Psoas muscle (tissue), 8 donors: ENCODE results near the gene ADSS1. TPM values are rescaled to one million over a fixed set of nuclear protein-coding genes. Genes with fewer than 3 reads are reported as not detected.
A peak's percentile ranks its signal among the peaks of the same experiment; 100 is the strongest.

ENCODE experiments used
- ATAC-seq, 4 donors: fragments of 200-7000 bp; cut with Tn5 transposase; one replicate each; pipeline ENCODE4 v1.9.1; 2020; ENCODE audit warnings: moderate library complexity in 3 of 4, mild to moderate bottlenecking in 2 of 4
- DNase-seq, 2 donors: peaks; one replicate each; pipeline ENCODE4 v3.0.0-alpha.2; 2020
- H3K27ac ChIP-seq: fragments of 200-600 bp; one replicate; pipeline ENCODE4 v1.8.0; 2022
- H3K27me3 ChIP-seq, 3 donors: fragments of 200-600 bp in 1 of 3; one replicate each; pipeline versions ENCODE4 v1.6.1 to v1.8.0; 2013 to 2022; ENCODE audit warnings: low read length in 2 of 3, mild to moderate bottlenecking in 2 of 3, moderate library complexity in 1 of 3; ENCODE audit not compliant: insufficient read depth in 3 of 3
- H3K36me3 ChIP-seq, 2 donors: fragments of 200-600 bp in 1 of 2; one replicate each; pipeline versions ENCODE4 v1.6.1 to v1.8.0; 2013 to 2022; ENCODE audit warnings: low read depth in 1 of 2, mild to moderate bottlenecking in 1 of 2, moderate library complexity in 1 of 2; ENCODE audit not compliant: insufficient read depth in 1 of 2
- H3K4me1 ChIP-seq: fragments of 200-600 bp; one replicate; pipeline ENCODE4 v1.8.0; 2022
- H3K4me3 ChIP-seq: fragments of 200-600 bp; one replicate; pipeline ENCODE4 v1.8.0; 2022; ENCODE audit warnings: mild to moderate bottlenecking
- H3K9me3 ChIP-seq: fragments of 200-600 bp; one replicate; pipeline ENCODE4 v1.8.0; 2022
- WGBS, 3 donors: extraction: QIAGEN DNeasy Blood & Tissue Kit; methylation state at CpG; one replicate each; pipeline versions ENCODE4 v1.1.6 to v1.1.7; 2013; 5-methylcytosine and 5-hydroxymethylcytosine counted together
- intact Hi-C, 2 donors: fragments of 100-400 bp; cut with DNase I; formaldehyde crosslinking; loops; one replicate each; pipeline versions ENCODE4 v1.11.0 to v1.14.2; 2022
- polyA plus RNA-seq, 3 donors: library from polyadenylated mRNA; stranded (reverse); fragments of 200-250 nt; gene quantifications; one replicate each; pipeline ENCODE4 v1.2.3, GENCODE V29; 2013
- total RNA-seq, 4 donors: library from RNA; stranded (reverse); fragmentation: NEBNext Ultra II Directional in 2 of 4; extraction: Animal tissue kit (Norgen Biotek cat#: 25700) in 2 of 4; gene quantifications; one replicate each; pipeline versions ENCODE4 v1.2.1 to v1.2.4, GENCODE V29; 2021 to 2023
- TF ChIP-seq, protein P1 (sequence below): fragments of 200-600 bp; IDR thresholded peaks from one replicate; pipeline ENCODE4 v1.8.0; 2022; ENCODE audit warnings: antibody characterized with exemption
- donor health status: healthy with polysubstance abuse.
- donor health status: DM: no; HTN: no; CAD: no; lungs with moderate emphysema.
- donor health status: Bipolar disorder and iron deficiency.
- donor health status: healthy.
- donor health status: DM: yes; HTN: yes; CAD: no.
- donor health status: DM: no; HTN: no; CAD: no.
- donor health status: DM: no; HTN: no; CAD: no.
- donor health status: DM: yes; HTN: yes; CAD: no.

Gene ADSS1
- total and polyA plus RNA-seq, 7 donors = 187 to 394 (median 300) TPM

DNA sequence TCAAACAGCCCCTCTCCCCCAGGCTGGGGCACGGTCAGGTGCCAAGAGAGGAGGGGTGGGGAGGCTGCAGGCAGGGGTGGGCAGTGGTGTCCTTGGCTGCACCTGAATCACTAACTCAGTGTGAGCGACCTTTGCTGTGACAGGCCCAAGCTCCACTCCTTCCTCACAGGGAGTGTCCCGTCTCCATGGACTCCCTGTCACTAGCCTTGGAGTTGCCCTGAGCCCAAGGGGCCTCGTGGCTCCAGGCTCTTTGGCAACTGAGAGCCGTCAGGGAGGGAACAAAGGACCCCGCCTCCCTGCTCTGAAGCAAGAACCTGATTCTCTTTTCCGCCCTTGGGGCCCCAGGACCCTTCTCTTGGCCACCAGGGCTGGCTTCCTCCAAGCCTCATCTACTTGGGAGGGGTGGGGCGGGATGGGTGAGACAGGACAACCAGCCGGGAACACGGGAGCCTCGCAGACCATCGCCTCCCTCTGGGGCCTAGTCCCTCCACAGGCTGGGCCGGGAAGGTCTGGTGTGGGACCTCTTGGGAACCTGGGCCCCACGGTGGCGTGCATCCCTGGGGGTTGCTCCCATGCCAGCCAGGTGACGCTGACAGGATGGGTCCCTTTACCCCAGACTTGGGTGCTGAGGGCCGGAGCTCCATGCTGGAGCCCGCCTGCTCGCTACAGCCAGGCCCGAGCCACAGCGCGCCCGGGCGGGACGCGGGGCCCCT, 935 bp upstream of the ADSS1 start:
- ATAC-seq (no peak), DNase-seq (no peak)
- Histone ChIP-seq H3K4me1 (peaks cover 61% of the 10 kb centered on the region), H3K27ac (peak overlapping the region; percentile 83), H3K9me3 (no peaks in the 10 kb centered on the region), H3K36me3 (peaks cover 0 to 8% of the 10 kb centered on the region in 2 donors), H3K4me3 (peak overlapping the region; percentile 82), H3K27me3 (no peaks in the 10 kb centered on the region)
- intact Hi-C loops = no loop called here
- TF ChIP-seq, protein P1, sequence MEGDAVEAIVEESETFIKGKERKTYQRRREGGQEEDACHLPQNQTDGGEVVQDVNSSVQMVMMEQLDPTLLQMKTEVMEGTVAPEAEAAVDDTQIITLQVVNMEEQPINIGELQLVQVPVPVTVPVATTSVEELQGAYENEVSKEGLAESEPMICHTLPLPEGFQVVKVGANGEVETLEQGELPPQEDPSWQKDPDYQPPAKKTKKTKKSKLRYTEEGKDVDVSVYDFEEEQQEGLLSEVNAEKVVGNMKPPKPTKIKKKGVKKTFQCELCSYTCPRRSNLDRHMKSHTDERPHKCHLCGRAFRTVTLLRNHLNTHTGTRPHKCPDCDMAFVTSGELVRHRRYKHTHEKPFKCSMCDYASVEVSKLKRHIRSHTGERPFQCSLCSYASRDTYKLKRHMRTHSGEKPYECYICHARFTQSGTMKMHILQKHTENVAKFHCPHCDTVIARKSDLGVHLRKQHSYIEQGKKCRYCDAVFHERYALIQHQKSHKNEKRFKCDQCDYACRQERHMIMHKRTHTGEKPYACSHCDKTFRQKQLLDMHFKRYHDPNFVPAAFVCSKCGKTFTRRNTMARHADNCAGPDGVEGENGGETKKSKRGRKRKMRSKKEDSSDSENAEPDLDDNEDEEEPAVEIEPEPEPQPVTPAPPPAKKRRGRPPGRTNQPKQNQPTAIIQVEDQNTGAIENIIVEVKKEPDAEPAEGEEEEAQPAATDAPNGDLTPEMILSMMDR = no peak
- 43 to 51% (median 48%) methylated on average over 23 to 26 of the region's 26 CpGs for WGBS, 3 donors

GRCh38 chr14:104724407-104724980, 465 bp downstream of the ADSS1 start:
- Histone ChIP-seq H3K27ac (peak overlapping the region; percentile 83), H3K9me3 (no peaks in the 10 kb centered on the region), H3K36me3 (peaks cover 0 to 6% of the 10 kb centered on the region in 2 donors), H3K4me1 (peaks cover 51% of the 10 kb centered on the region), H3K27me3 (no peaks in the 10 kb centered on the region), H3K4me3 (peak overlapping the region; percentile 82)
- intact Hi-C loops = no loop called here
- DNase-seq = peak; percentile 83 to 93
- TF ChIP-seq, protein P1 = no peak
- ATAC-seq = peak; percentile 22 to 55 (median 48)
- WGBS, 3 donors = 2% methylated on average over 12 to 27 of the region's 27 CpGs

GRCh38 chr14:104724981-104725771, 1.1 kb downstream of the ADSS1 start:
- H3K4me1 ChIP-seq = peaks cover 54% of the 10 kb centered on the region

DNA sequence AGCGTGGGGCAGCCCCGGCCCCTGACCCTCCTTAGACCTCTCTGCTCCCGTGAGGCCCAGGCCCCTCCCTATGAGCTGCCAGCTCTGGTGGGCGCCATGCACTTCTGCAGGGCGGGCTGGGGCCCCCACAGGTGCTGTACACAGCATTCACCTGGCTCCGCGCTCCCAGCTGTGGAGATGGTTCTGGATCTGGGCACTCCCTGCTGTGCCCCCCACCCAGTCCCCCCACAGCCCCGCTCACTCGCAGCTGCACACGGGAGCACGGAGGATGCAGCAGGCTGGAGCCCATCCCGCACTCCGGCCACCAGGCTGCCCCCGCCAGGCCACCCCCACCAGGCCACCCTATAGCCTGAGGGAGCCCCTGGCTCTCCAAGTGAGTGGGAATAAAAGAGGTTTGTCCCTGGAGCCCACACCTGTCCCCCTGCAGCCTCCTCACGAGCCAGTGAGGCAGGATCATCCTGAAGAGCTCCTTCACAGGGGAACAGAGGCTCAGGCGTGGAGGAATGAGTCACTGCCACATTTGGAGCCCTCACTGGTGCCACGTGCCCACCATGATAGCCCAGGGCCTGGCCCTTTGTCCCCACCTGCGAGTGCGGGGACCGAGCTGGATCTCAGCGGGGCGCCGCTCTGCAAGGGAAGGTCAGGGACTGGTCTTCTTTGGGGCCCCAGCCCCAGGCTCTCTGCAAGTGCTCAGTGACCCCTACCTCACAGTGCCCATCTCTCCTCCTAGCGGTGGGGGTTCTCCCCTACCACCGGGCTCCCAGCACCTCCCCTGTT, 1.9 kb downstream of the ADSS1 start:
- DNase-seq = peak in 1 of 2 donors; percentile 78
- Histone ChIP-seq H3K27me3 (no peaks in the 10 kb centered on the region), H3K36me3 (no peaks in the 10 kb centered on the region), H3K9me3 (no peaks in the 10 kb centered on the region), H3K4me3 (peak overlapping the region; percentile 82), H3K27ac (peak overlapping the region; percentile 83), H3K4me1 (peaks cover 60% of the 10 kb centered on the region)
- TF ChIP-seq, protein P1 = no peak
- intact Hi-C loops = no loop called here
- WGBS, 3 donors = 39 to 55% (median 40%) methylated on average over 24 to 25 of the region's 25 CpGs
- ATAC-seq = peak in 3 of 4 donors; percentile 22 to 47 (median 32)

More at GRCh38 chr14:104724981-104725771, 1.1 kb downstream of the ADSS1 start:
- H3K27ac ChIP-seq = peak overlapping the region; percentile 83
- DNase-seq (peak; percentile 76 to 91), ATAC-seq (peak; percentile 55 to 63 (median 56))
- TF ChIP-seq, protein P1 = peak; percentile 22
- no peaks in the 10 kb centered on the region for H3K27me3 ChIP-seq
- no peaks in the 10 kb centered on the region for H3K9me3 ChIP-seq
- WGBS, 3 donors = 10 to 18% (median 11%) methylated on average over 21 to 24 of the region's 24 CpGs
- H3K36me3 ChIP-seq = no peaks in the 10 kb centered on the region
- intact Hi-C loops = no loop called here
- H3K4me3 ChIP-seq = peak overlapping the region; percentile 82
